ENCODE measurements around the gene CAMK4. TPM values are rescaled to one million over a fixed set of nuclear protein-coding genes. Genes with fewer than 3 reads are reported as not detected.
A peak's percentile ranks its signal among the peaks of the same experiment; 100 is the strongest.

Gene CAMK4
- total RNA-seq, 1 donor from 2014 or later: 2.7 TPM

- TF ChIP-seq, protein P1, sequence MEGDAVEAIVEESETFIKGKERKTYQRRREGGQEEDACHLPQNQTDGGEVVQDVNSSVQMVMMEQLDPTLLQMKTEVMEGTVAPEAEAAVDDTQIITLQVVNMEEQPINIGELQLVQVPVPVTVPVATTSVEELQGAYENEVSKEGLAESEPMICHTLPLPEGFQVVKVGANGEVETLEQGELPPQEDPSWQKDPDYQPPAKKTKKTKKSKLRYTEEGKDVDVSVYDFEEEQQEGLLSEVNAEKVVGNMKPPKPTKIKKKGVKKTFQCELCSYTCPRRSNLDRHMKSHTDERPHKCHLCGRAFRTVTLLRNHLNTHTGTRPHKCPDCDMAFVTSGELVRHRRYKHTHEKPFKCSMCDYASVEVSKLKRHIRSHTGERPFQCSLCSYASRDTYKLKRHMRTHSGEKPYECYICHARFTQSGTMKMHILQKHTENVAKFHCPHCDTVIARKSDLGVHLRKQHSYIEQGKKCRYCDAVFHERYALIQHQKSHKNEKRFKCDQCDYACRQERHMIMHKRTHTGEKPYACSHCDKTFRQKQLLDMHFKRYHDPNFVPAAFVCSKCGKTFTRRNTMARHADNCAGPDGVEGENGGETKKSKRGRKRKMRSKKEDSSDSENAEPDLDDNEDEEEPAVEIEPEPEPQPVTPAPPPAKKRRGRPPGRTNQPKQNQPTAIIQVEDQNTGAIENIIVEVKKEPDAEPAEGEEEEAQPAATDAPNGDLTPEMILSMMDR (IDR thresholded peaks at IDR 0.05): no peak
- DNase-seq (peak; percentile 44), ATAC-seq (no peak)
- Histone ChIP-seq H3K4me3 (peak overlapping the region; percentile 92), H3K9me3 (no peaks in the 10 kb centered on the region), H3K4me1 (peaks cover 19% of the 10 kb centered on the region), H3K27ac (peak overlapping the region; percentile 88), H3K27me3 (ENCODE audit: low read depth) (no peaks in the 10 kb centered on the region), H3K36me3 (no peaks in the 10 kb centered on the region)
- intact Hi-C loops (cut with DNase I): no loop called here
Observed at GRCh38 chr5:111513131-111513520, 288.9 kb downstream of the CAMK4 start.

DNA sequence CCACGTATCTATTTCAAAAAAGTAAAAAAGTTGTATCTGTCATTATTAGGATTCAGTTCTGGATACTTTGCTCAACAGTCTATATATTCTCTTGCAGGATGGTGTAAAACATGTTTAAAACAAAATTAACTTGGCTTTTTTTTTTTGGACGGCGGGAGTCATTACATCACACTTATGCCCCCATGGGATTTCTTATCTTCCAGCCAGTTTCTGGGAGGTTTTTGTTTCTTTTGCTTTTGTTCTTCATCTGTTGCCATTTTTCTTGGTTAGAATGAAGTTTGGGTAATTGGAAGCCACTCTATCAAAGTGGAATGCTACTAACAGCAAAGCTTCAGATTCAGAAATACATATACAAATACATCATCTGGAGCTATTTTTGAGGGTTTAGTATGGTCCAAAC lies 289.9 kb downstream of the CAMK4 start:
- Histone ChIP-seq H3K4me3 (no peak overlapping the region), H3K9me3 (no peaks in the 10 kb centered on the region), H3K36me3 (no peaks in the 10 kb centered on the region), H3K27me3 (ENCODE audit: low read depth) (no peaks in the 10 kb centered on the region), H3K4me1 (peaks cover 14% of the 10 kb centered on the region), H3K27ac (no peak overlapping the region)
- intact Hi-C loops (cut with DNase I): no loop called here
- TF ChIP-seq, protein P1 (IDR thresholded peaks at IDR 0.05): no peak
- ATAC-seq (no peak), DNase-seq (no peak)

GRCh38 chr5:111517853-111518501 lies 293.8 kb downstream of the CAMK4 start:
- H3K4me1 ChIP-seq: peaks cover 9% of the 10 kb centered on the region
- intact Hi-C loops (cut with DNase I): no loop called here
- no peak for DNase-seq
- H3K36me3 ChIP-seq: no peaks in the 10 kb centered on the region
- no peak for ATAC-seq
- no peaks in the 10 kb centered on the region for H3K27me3 ChIP-seq (ENCODE audit: low read depth)
- no peaks in the 10 kb centered on the region for H3K9me3 ChIP-seq
- no peak overlapping the region for H3K4me3 ChIP-seq
- TF ChIP-seq, protein P1 (IDR thresholded peaks at IDR 0.05): no peak
- H3K27ac ChIP-seq: no peak overlapping the region

GRCh38 chr5:111518777-111519176 lies 294.6 kb downstream of the CAMK4 start:
- H3K36me3 ChIP-seq: no peaks in the 10 kb centered on the region
- DNase-seq (no peak), ATAC-seq (no peak)
- H3K4me3 ChIP-seq: no peak overlapping the region
- TF ChIP-seq, protein P1 (IDR thresholded peaks at IDR 0.05): no peak
- H3K27me3 ChIP-seq (ENCODE audit: low read depth): no peaks in the 10 kb centered on the region
- intact Hi-C loops (cut with DNase I): no loop called here
- peaks cover under 1% of the 10 kb centered on the region for H3K4me1 ChIP-seq
- no peaks in the 10 kb centered on the region for H3K9me3 ChIP-seq
- H3K27ac ChIP-seq: no peak overlapping the region

- Histone ChIP-seq H3K36me3 (no peaks in the 10 kb centered on the region), H3K27ac (no peak overlapping the region), H3K27me3 (ENCODE audit: low read depth) (no peaks in the 10 kb centered on the region), H3K4me3 (no peak overlapping the region), H3K9me3 (no peaks in the 10 kb centered on the region), H3K4me1 (no peaks in the 10 kb centered on the region)
- DNase-seq: no peak
- intact Hi-C loops (cut with DNase I): no loop called here
- TF ChIP-seq, protein P1 (IDR thresholded peaks at IDR 0.05): no peak
- ATAC-seq: no peak
Observed at GRCh38 chr5:111520908-111521307, 296.7 kb downstream of the CAMK4 start.

Measured in lower lobe of right lung (tissue), 2 donors.